ENCODE data around the gene NCK1. TPM values are rescaled to one million over a fixed set of nuclear protein-coding genes. Genes with fewer than 3 reads are reported as not detected.

Gene NCK1
- total and polyA plus RNA-seq, 9 of the 15 experiments (the other 6 are each of a cell fraction or from before 2014, with no cell fraction given) = 17.3 to 30.5 (median 25.0) TPM

DNA sequence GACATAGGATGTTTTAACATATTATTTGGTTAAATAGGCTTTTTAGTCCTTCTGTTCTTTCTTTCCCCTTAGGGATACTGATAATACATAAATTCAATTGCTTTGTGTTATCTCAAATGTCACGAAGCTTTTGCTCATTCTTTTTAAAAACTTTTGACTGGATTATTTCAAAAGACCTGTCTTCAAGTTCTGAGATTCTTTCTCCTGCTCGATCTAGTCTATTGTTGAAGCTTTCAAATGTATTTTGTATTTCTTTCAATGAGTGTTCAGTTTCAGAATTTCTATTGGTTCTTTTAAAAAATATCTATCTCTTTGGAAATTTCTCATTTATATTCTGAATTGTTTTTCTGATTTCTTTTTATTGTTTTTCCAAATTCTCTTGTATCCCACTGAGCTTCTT lies 112.7 kb downstream of the NCK1 start:
- no peak overlapping the region for H3K4me2 ChIP-seq (ENCODE audit: insufficient read depth, low read length)
- H3K79me2 ChIP-seq (ENCODE audit: control insufficient read depth, insufficient read depth, low read length) = no peaks in the 10 kb centered on the region
- no peak for DNase-seq (ENCODE audit: extremely low read depth in 1 of 4, low spot score in 3 of 4)
- in situ Hi-C loops (cut with MboI) (no loop called here), intact Hi-C loops (cut with micrococcal nuclease) (no loop called here)
- BruUV-seq (replicated peaks) = no TSS peak
- no peak overlapping the region for H3K9ac ChIP-seq (ENCODE audit: insufficient read depth in 1 of 2, low read depth in 2 of 2, low read length in 2 of 2)
- H3K27ac ChIP-seq (ENCODE audit: extremely low read depth, low read depth, low read length) = no peak overlapping the region
- TF ChIP-seq, protein P1, sequence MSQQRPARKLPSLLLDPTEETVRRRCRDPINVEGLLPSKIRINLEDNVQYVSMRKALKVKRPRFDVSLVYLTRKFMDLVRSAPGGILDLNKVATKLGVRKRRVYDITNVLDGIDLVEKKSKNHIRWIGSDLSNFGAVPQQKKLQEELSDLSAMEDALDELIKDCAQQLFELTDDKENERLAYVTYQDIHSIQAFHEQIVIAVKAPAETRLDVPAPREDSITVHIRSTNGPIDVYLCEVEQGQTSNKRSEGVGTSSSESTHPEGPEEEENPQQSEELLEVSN (IDR thresholded peaks at IDR 0.05; ENCODE audit: borderline replicate concordance in 1 of 2, extremely low read depth in 1 of 2, insufficient read depth in 1 of 2, insufficient read length in 1 of 2, low read depth in 1 of 2, low read length in 1 of 2, poor library complexity in 1 of 2, severe bottlenecking in 1 of 2) = no peak
- TF ChIP-seq TRIM28 (IDR thresholded peaks at IDR 0.05) = 0 out of 2 replicates have a peak, but pooled peaks have one; percentile 65
- H2AFZ ChIP-seq (ENCODE audit: low read depth, low read length) = no peak overlapping the region
- H4K20me1 ChIP-seq (replicated peaks; ENCODE audit: control insufficient read depth, insufficient read depth, low read length) = no peaks in the 10 kb centered on the region
- H3K27me3 ChIP-seq (ENCODE audit: control insufficient read depth in 2 of 2, insufficient read depth in 2 of 2, low read length in 2 of 2) = no peaks in the 10 kb centered on the region
- H3K9me1 ChIP-seq (ENCODE audit: control insufficient read depth, insufficient read depth, low read length) = no peaks in the 10 kb centered on the region
- ChIA-PET POLR2A (no interaction called here), CTCF (ENCODE audit: low intra/inter-chr PET ratio) (interaction anchor here (0.7 kb wide), 1 partner anchor 216 kb away, joined by 3 read pairs; no protein-coding TSS in a partner anchor)
- no peaks in the 10 kb centered on the region for H3K4me1 ChIP-seq (replicated peaks in 1 of 2; ENCODE audit: control insufficient read depth in 2 of 2, insufficient read depth in 2 of 2, low read length in 2 of 2)
- H3K36me3 ChIP-seq (ENCODE audit: control insufficient read depth, insufficient read depth, low read length) = no peaks in the 10 kb centered on the region
- ATAC-seq = no peak
- no peak overlapping the region for H3K4me3 ChIP-seq
- WGBS (ENCODE audit: insufficient coverage, low coverage, missing lambda C conversion rate) = 58% methylated on average over 2 of the region's 2 CpGs
- no peak for FAIRE-seq
- peaks cover 4% of the 10 kb centered on the region; the same call in 1 of the 2 replicates for H3K9me3 ChIP-seq (replicated peaks; ENCODE audit: control insufficient read depth, insufficient read depth, low read depth, low read length)

DNA sequence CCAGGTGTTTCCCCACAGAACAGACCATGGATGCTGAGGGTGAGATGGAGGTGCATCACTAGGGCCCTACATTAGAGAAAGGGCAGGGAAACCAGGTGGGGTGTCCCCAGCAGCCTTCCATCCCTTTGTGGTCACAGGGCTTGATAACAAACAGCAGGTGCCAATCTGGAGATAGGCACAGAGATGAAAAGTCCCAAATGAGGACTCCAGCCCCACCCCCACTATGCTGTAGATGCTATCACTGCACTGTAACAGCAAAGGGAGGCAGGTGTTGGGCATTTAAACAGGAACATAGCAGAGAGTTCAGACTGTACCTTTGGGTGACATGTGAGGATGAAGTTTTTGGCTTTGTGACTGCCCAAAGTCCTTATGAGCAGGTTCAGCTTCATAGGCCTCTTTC lies 117.2 kb downstream of the NCK1 start:
- Histone ChIP-seq H3K9me1 (ENCODE audit: control insufficient read depth, insufficient read depth, low read length) (no peaks in the 10 kb centered on the region), H3K4me2 (ENCODE audit: insufficient read depth, low read length) (no peak overlapping the region), H4K20me1 (replicated peaks; ENCODE audit: control insufficient read depth, insufficient read depth, low read length) (no peaks in the 10 kb centered on the region), H3K36me3 (ENCODE audit: control insufficient read depth, insufficient read depth, low read length) (no peaks in the 10 kb centered on the region), H3K27ac (ENCODE audit: extremely low read depth, low read depth, low read length) (no peak overlapping the region), H3K9me3 (replicated peaks; ENCODE audit: control insufficient read depth, insufficient read depth, low read depth, low read length) (peaks cover 4% of the 10 kb centered on the region; the same call in 1 of the 2 replicates), H3K4me1 (replicated peaks in 1 of 2; ENCODE audit: control insufficient read depth in 2 of 2, insufficient read depth in 2 of 2, low read length in 2 of 2) (no peaks in the 10 kb centered on the region), H3K79me2 (ENCODE audit: control insufficient read depth, insufficient read depth, low read length) (no peaks in the 10 kb centered on the region), H3K4me3 (no peak overlapping the region), H2AFZ (ENCODE audit: low read depth, low read length) (no peak overlapping the region), H3K9ac (ENCODE audit: insufficient read depth in 1 of 2, low read depth in 2 of 2, low read length in 2 of 2) (no peak overlapping the region), H3K27me3 (ENCODE audit: control insufficient read depth in 2 of 2, insufficient read depth in 2 of 2, low read length in 2 of 2) (no peaks in the 10 kb centered on the region)
- FAIRE-seq (no peak), DNase-seq (ENCODE audit: extremely low read depth in 1 of 4, low spot score in 3 of 4) (no peak), ATAC-seq (no peak)
- in situ Hi-C loops (cut with MboI) (no loop called here), intact Hi-C loops (cut with micrococcal nuclease) (no loop called here)
- TF ChIP-seq NCOA1 (IDR thresholded peaks at IDR 0.05; ENCODE audit: low read depth) (no peak), POLR2A (conservative IDR thresholded peaks at IDR 0.05) (no peak), ZNF3 (CRISPR knock-in tag; IDR thresholded peaks at IDR 0.05) (no peak), PURB (CRISPR knock-in tag; IDR thresholded peaks at IDR 0.05; ENCODE audit: low read depth) (no peak), MAFG (tag; conservative IDR thresholded peaks at IDR 0.05) (no peak), MTA3 (IDR thresholded peaks at IDR 0.05; ENCODE audit: borderline replicate concordance) (no peak)
- ChIA-PET POLR2A (interaction anchor here (0.6 kb wide), 1 partner anchor 110 kb away, joined by 3 read pairs; no protein-coding TSS in a partner anchor), CTCF (ENCODE audit: low intra/inter-chr PET ratio) (no interaction called here)
- BruUV-seq (replicated peaks) = no TSS peak
